Cardiac muscle cell (in vitro differentiated cells and primary cell): ENCODE results near the gene BBS7. TPM values are rescaled to one million over a fixed set of nuclear protein-coding genes. Genes with fewer than 3 reads are reported as not detected.

ENCODE experiments used
- DNase-seq, 2 donors: peaks; one replicate each; pipeline versions ENCODE4 v3.0.0 to v3.0.0-alpha.2; 2010 to 2017; ENCODE audit warnings: low read depth in 1 of 2, low spot score in 1 of 2
- H3K27ac ChIP-seq: fragments of 200-600 bp; sonication (generic); 2 replicates; pipeline ENCODE4 v1.5.1; 2016
- H3K27me3 ChIP-seq: fragments of 200-600 bp; sonication (generic); 2 replicates; pipeline ENCODE4 v1.6.0; 2016; ENCODE audit warnings: control low read depth
- H3K36me3 ChIP-seq: fragments of 200-600 bp; sonication (generic); 2 replicates; pipeline ENCODE4 v1.5.1; 2016; ENCODE audit warnings: control low read depth
- H3K4me1 ChIP-seq: fragments of 200-600 bp; sonication (generic); 2 replicates; pipeline ENCODE4 v1.8.1; 2017; ENCODE audit warnings: low read depth, mild to moderate bottlenecking, mixed run types
- H3K4me3 ChIP-seq: fragments of 200-600 bp; sonication (generic); 2 replicates; pipeline ENCODE4 v1.5.1; 2016; ENCODE audit warnings: mild to moderate bottlenecking
- H3K9me3 ChIP-seq: fragments of 200-600 bp; sonication (generic); 2 replicates; pipeline ENCODE4 v1.5.1; 2017; ENCODE audit warnings: low read depth, mild to moderate bottlenecking, control low read depth
- CTCF ChIP-seq: IDR thresholded peaks from 2 replicates; pipeline ENCODE4 v1.5.1; 2012; ENCODE audit warnings: low read depth, mild to moderate bottlenecking, low read length
- polyA plus RNA-seq: library from polyadenylated mRNA; unstranded; fragments of >200 nt; fragmentation: Nextera tagmentation; extraction: Ambion mirVana; gene quantifications from 2 replicates; pipeline ENCODE4 v1.2.1, GENCODE V29; 2016
- total RNA-seq: library from RNA; depleted of rRNA; stranded (reverse); fragments of >200 nt; gene quantifications from 2 replicates; pipeline ENCODE4 v1.2.3, GENCODE V29; 2016

The BBS7 gene
- total and polyA plus RNA-seq, 2 experiments from 2014 or later = 12.9 to 22.7 TPM

- Histone ChIP-seq H3K27ac (peak overlapping the region; percentile 62), H3K4me1 (peaks cover 9% of the 10 kb centered on the region), H3K27me3 (no peaks in the 10 kb centered on the region), H3K9me3 (no peaks in the 10 kb centered on the region), H3K4me3 (peak overlapping the region; percentile 92), H3K36me3 (peaks cover 32% of the 10 kb centered on the region)
- peak; percentile 22 for TF ChIP-seq CTCF
- DNase-seq = peak; percentile 32 to 37
Observed at GRCh38 chr4:121822796-121823504, 47.3 kb downstream of the BBS7 start.

DNA sequence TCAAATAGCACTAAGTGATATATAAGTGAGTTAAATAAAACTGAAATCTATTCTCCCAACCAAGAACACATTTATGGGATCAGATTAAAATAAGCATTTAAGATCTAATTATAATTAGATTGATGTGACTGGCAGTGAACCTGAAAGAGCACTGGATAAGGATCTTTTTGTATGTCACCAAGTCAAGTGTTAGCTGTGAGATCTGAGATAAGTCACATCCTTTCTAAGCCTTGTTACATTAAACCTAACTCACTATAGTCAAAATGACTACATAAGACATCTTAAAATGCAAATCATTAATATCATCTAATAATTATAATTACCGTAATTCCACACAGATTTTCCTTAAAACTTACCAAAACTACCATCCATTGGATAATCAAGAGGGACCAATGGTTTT lies 48.2 kb downstream of the BBS7 start:
- peaks cover 33% of the 10 kb centered on the region for H3K36me3 ChIP-seq
- no peak for TF ChIP-seq CTCF
- DNase-seq = no peak
- H3K27me3 ChIP-seq = no peaks in the 10 kb centered on the region
- peak overlapping the region; percentile 92 for H3K4me3 ChIP-seq
- H3K4me1 ChIP-seq = peaks cover 9% of the 10 kb centered on the region
- H3K9me3 ChIP-seq = no peaks in the 10 kb centered on the region
- H3K27ac ChIP-seq = no peak overlapping the region

- Histone ChIP-seq H3K4me3 (no peak overlapping the region), H3K4me1 (peaks cover 9% of the 10 kb centered on the region), H3K27ac (peak overlapping the region; percentile 10), H3K9me3 (no peaks in the 10 kb centered on the region), H3K36me3 (peaks cover 59% of the 10 kb centered on the region), H3K27me3 (no peaks in the 10 kb centered on the region)
- DNase-seq = peak in 1 of 2 donors; percentile 33
- no peak for TF ChIP-seq CTCF
Observed at GRCh38 chr4:121819216-121819965, 50.9 kb downstream of the BBS7 start.

DNA sequence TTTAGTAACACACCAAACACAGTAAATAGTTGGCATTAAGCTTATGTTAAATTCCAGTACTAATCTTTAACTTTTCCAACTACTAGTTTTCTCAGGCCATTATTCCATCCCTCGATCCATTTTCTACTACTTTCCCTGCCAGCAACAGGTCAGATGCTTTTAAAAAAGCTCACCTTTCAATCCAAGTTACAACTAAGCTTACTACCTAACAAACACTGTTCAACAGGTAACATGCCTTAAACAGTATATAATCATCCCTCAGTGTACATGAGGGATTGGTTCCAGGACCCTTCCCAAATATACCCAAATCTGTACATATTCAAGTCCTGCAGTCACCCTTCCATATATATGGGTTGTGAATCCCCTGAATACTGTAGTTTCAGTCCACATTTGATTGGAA lies 52.1 kb downstream of the BBS7 start:
- H3K27me3 ChIP-seq = no peaks in the 10 kb centered on the region
- H3K4me3 ChIP-seq = no peak overlapping the region
- no peak for DNase-seq
- no peak for TF ChIP-seq CTCF
- H3K9me3 ChIP-seq = no peaks in the 10 kb centered on the region
- H3K4me1 ChIP-seq = peaks cover 9% of the 10 kb centered on the region
- peaks cover 67% of the 10 kb centered on the region for H3K36me3 ChIP-seq
- H3K27ac ChIP-seq = no peak overlapping the region

DNA sequence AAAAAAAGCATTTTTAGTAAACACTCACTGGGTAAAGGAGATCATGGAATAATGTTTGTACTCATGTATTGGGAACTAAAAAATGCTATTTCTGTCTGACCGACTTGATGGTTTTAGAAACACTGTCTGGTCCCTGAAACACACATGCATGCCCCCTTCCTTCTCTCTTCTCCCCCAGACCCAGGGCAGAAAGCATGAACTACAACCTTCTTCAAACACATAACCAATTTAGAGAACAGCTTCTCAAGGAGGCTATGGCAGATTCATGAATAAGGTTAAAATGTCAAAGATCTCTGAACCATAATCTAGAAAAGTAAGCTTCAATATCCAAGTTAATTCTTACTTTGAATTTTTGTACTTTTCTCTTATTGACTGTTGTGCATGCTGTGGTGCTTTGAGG lies 52.6 kb downstream of the BBS7 start:
- H3K36me3 ChIP-seq = peaks cover 68% of the 10 kb centered on the region
- DNase-seq = no peak
- TF ChIP-seq CTCF = no peak
- H3K27me3 ChIP-seq = no peaks in the 10 kb centered on the region
- peaks cover 6% of the 10 kb centered on the region for H3K4me1 ChIP-seq
- H3K4me3 ChIP-seq = no peak overlapping the region
- no peak overlapping the region for H3K27ac ChIP-seq
- no peaks in the 10 kb centered on the region for H3K9me3 ChIP-seq
